Spleen (tissue), 11 donors: ENCODE data around the gene OR51S1. TPM values are rescaled to one million over a fixed set of nuclear protein-coding genes. Genes with fewer than 3 reads are reported as not detected.

Experiments
- DNase-seq: peaks from one replicate; pipeline ENCODE4 v3.0.0-alpha.2; 2020
- H3K27ac ChIP-seq, 8 donors: fragments of 200-600 bp; sonication (generic) in 7 of 8; 1 replicate in 4 of 8; 2 replicates in 4 of 8; pipeline versions ENCODE4 v1.5.0 to v1.8.0; 2016 to 2021; ENCODE audit warnings: inconsistent platforms in 4 of 8, mild to moderate bottlenecking in 4 of 8, moderate library complexity in 1 of 8
- H3K27me3 ChIP-seq, 7 donors: fragments of 200-600 bp; sonication (generic) in 6 of 7; replicated peaks in 1 of 7; 1 replicate in 4 of 7; 2 replicates in 3 of 7; pipeline versions ENCODE4 v1.5.0 to v1.8.0; 2016 to 2021; ENCODE audit warnings: inconsistent platforms in 3 of 7, mild to moderate bottlenecking in 1 of 7
- H3K36me3 ChIP-seq, 6 donors: fragments of 200-600 bp; sonication (generic) in 5 of 6; 1 replicate in 4 of 6; 2 replicates in 2 of 6; pipeline versions ENCODE4 v1.5.0 to v1.8.0; 2016 to 2021; ENCODE audit warnings: inconsistent platforms in 2 of 6
- H3K4me1 ChIP-seq, 6 donors: fragments of 200-600 bp; sonication (generic) in 5 of 6; 1 replicate in 3 of 6; 2 replicates in 3 of 6; pipeline versions ENCODE4 v1.5.0 to v1.8.0; 2016 to 2021; ENCODE audit warnings: inconsistent platforms in 3 of 6
- H3K4me3 ChIP-seq, 8 donors: fragments of 200-600 bp; sonication (generic) in 7 of 8; 1 replicate in 4 of 8; 2 replicates in 4 of 8; pipeline versions ENCODE4 v1.5.0 to v1.8.0; 2016 to 2021; ENCODE audit warnings: inconsistent platforms in 4 of 8, mild to moderate bottlenecking in 4 of 8, moderate library complexity in 2 of 8
- H3K9me3 ChIP-seq, 8 donors: fragments of 200-600 bp; sonication (generic) in 7 of 8; 1 replicate in 4 of 8; 2 replicates in 4 of 8; pipeline versions ENCODE4 v1.5.0 to v1.8.0; 2016 to 2021; ENCODE audit warnings: inconsistent platforms in 4 of 8
- POLR2A ChIP-seq, 3 donors: fragments of 450-650 bp; IDR thresholded peaks; one replicate each; pipeline ENCODE4 v1.5.1; 2017; ENCODE audit warnings: antibody characterized with exemption in 3 of 3, mild to moderate bottlenecking in 1 of 3
- POLR2AphosphoS5 ChIP-seq, 3 donors: sonication (generic); formaldehyde crosslinking; IDR thresholded peaks; one replicate each; pipeline ENCODE4 v1.5.1; 2017; ENCODE audit warnings: antibody characterized with exemption in 3 of 3
- WGBS, 5 donors: extraction: QIAGEN DNeasy Blood & Tissue Kit in 3 of 5; methylation state at CpG; one replicate each; pipeline versions ENCODE4 v1.1.5 to v1.1.7; 2013 to 2018; 5-methylcytosine and 5-hydroxymethylcytosine counted together
- intact Hi-C: fragments of 100-400 bp; cut with DNase I; formaldehyde crosslinking; loops from one replicate; pipeline ENCODE4 v1.15.0; 2023; ENCODE audit warnings: low total_unique reads
- polyA plus RNA-seq, 3 donors: library from polyadenylated mRNA; stranded (reverse); fragments of 200-250 nt; gene quantifications; one replicate each; pipeline ENCODE4 v1.2.1, GENCODE V29; 2013
- total RNA-seq, 7 donors: library from RNA; depleted of rRNA in 3 of 7; stranded (reverse); fragments of >200 nt in 3 of 7; fragmentation: NEBNext Ultra II Directional in 4 of 7; extraction: Animal tissue kit (Norgen Biotek cat#: 25700) in 4 of 7; gene quantifications; one replicate each; pipeline versions ENCODE4 v1.1.0 to v1.2.1, GENCODE V29; 2016 to 2021
- TF ChIP-seq, protein P1 (sequence below), 11 experiments: fragments of 200-600 bp in 7 of 11; fragments of 450-650 bp in 4 of 11; sonication (generic) in 4 of 11; IDR thresholded peaks in 8 of 11; conservative IDR thresholded peaks in 3 of 11; 1 replicate in 7 of 11; 2 replicates in 4 of 11; pipeline versions ENCODE4 v1.4.0 to v1.8.0; 2016 to 2021; ENCODE audit warnings: antibody characterized with exemption in 11 of 11, inconsistent platforms in 4 of 11, mild to moderate bottlenecking in 1 of 11
- donor health status: healthy with polysubstance abuse.
- donor health status: DM: no; HTN: no; CAD: no; lungs with moderate emphysema.
- donor health status: DM: no; HTN: no; CAD: no.
- donor health status: Bipolar disorder and iron deficiency.
- donor health status: healthy.
- donor health status: DM: no; HTN: no; CAD: no.
- donor health status: DM: yes; HTN: yes; CAD: no.

Gene OR51S1
- total and polyA plus RNA-seq, 10 donors, result not detected

DNA sequence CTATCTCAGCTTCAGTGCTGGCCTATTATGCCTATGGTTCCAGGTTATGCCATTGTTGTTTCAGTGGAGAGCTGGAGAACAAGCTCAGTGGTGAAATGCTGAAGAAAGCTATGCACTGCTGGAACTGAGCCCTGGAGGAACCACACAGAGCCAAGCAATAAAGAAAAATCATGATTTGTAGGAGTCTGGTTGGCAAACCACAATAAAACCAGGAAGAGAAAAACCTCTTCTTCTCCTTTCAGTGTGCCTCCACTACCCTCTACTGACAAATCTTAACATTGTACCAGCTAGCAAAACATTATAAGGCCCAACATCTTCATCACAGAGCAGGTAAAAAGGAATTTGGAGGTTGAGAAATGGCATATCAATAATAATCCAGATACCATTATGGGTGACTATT lies 22.6 kb downstream of the OR51S1 start:
- H3K4me1 ChIP-seq, result no peaks in the 10 kb centered on the region
- intact Hi-C loops, result no loop called here
- no peak for DNase-seq
- peaks cover 0 to 11% (median 0%) of the 10 kb centered on the region in 7 donors for H3K27me3 ChIP-seq
- no peaks in the 10 kb centered on the region for H3K36me3 ChIP-seq
- H3K27ac ChIP-seq, result no peak overlapping the region
- no peaks in the 10 kb centered on the region for H3K9me3 ChIP-seq
- no peak overlapping the region for H3K4me3 ChIP-seq
- TF ChIP-seq POLR2A (IDR thresholded peaks at IDR 0.05), result no peak
- TF ChIP-seq, protein P1, sequence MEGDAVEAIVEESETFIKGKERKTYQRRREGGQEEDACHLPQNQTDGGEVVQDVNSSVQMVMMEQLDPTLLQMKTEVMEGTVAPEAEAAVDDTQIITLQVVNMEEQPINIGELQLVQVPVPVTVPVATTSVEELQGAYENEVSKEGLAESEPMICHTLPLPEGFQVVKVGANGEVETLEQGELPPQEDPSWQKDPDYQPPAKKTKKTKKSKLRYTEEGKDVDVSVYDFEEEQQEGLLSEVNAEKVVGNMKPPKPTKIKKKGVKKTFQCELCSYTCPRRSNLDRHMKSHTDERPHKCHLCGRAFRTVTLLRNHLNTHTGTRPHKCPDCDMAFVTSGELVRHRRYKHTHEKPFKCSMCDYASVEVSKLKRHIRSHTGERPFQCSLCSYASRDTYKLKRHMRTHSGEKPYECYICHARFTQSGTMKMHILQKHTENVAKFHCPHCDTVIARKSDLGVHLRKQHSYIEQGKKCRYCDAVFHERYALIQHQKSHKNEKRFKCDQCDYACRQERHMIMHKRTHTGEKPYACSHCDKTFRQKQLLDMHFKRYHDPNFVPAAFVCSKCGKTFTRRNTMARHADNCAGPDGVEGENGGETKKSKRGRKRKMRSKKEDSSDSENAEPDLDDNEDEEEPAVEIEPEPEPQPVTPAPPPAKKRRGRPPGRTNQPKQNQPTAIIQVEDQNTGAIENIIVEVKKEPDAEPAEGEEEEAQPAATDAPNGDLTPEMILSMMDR (IDR thresholded peaks at IDR 0.05 in 8 of 11, conservative IDR thresholded peaks at IDR 0.05 in 3 of 11), result no peak
- TF ChIP-seq POLR2AphosphoS5 (IDR thresholded peaks at IDR 0.05), result no peak

DNA sequence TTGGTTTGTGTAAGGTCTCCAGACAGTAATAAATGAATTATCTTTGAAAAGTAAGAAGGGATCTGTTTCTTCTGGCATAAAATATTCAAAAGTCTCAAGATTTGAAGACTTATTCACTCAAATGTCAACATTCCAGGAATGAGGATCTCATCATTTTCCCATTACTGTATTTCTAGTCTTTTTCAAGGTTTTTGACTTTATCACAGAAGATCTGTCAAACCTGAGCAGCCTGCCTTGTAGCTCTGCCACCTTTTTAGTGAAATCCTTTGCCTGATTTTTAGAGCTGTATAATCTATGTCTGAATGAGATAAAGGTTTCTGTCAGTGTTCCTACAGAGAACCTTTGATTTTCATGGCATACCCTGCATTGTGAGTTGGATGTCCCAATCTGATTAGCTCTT lies 23.9 kb downstream of the OR51S1 start:
- peaks cover 0 to 11% (median 0%) of the 10 kb centered on the region in 7 donors for H3K27me3 ChIP-seq
- intact Hi-C loops, result no loop called here
- DNase-seq, result no peak

GRCh38 chr11:4821021-4821420 lies 28.0 kb downstream of the OR51S1 start, which contains the start of gene OR51F2:
TSS of gene OR51F2 (plus strand) at chr11:4821321. CDS start at chr11:4821422, 101 bp downstream.
- Histone ChIP-seq H3K4me1 (no peaks in the 10 kb centered on the region), H3K9me3 (no peaks in the 10 kb centered on the region), H3K36me3 (no peaks in the 10 kb centered on the region), H3K4me3 (no peak within 1 kb of the TSS), H3K27me3 (peaks cover 0 to 6% (median 0%) of the 10 kb centered on the region in 7 donors), H3K27ac (no peak within 1 kb of the TSS)
- TF ChIP-seq, protein P1 (IDR thresholded peaks at IDR 0.05 in 8 of 11, conservative IDR thresholded peaks at IDR 0.05 in 3 of 11), result no peak
- TF ChIP-seq POLR2A (IDR thresholded peaks at IDR 0.05), result no peak
- TF ChIP-seq POLR2AphosphoS5 (IDR thresholded peaks at IDR 0.05), result no peak
- no peak for DNase-seq
- intact Hi-C loops, result no loop called here
- 80 to 95% (median 91%) methylated on average over 1 of the region's 1 CpG for WGBS, 5 donors

More for the DNA sequence above, 23.9 kb downstream of the OR51S1 start:
- Histone ChIP-seq H3K4me1 (no peaks in the 10 kb centered on the region), H3K9me3 (no peaks in the 10 kb centered on the region), H3K4me3 (no peak overlapping the region), H3K36me3 (no peaks in the 10 kb centered on the region), H3K27ac (no peak overlapping the region)
- no peak for TF ChIP-seq POLR2AphosphoS5 (IDR thresholded peaks at IDR 0.05)

- H3K36me3 ChIP-seq, result no peaks in the 10 kb centered on the region
- TF ChIP-seq POLR2AphosphoS5 (IDR thresholded peaks at IDR 0.05), result no peak
- TF ChIP-seq POLR2A (IDR thresholded peaks at IDR 0.05), result no peak
- TF ChIP-seq, protein P1 (IDR thresholded peaks at IDR 0.05 in 8 of 11, conservative IDR thresholded peaks at IDR 0.05 in 3 of 11), result no peak
- H3K27me3 ChIP-seq, result no peaks in the 10 kb centered on the region
- WGBS, 5 donors, result 85 to 95% (median 89%) methylated on average over 2 of the region's 2 CpGs
- intact Hi-C loops, result no loop called here
- no peaks in the 10 kb centered on the region for H3K4me1 ChIP-seq
- no peak for DNase-seq
- H3K9me3 ChIP-seq, result no peaks in the 10 kb centered on the region
- H3K27ac ChIP-seq, result no peak overlapping the region
- H3K4me3 ChIP-seq, result no peak overlapping the region
Observed at GRCh38 chr11:4809246-4809645, 39.8 kb downstream of the OR51S1 start.

- WGBS, 5 donors, result 50 to 91% (median 90%) methylated on average over 1 of the region's 1 CpG
- intact Hi-C loops, result no loop called here
Observed at GRCh38 chr11:4808476-4808875, 40.5 kb downstream of the OR51S1 start.

More at GRCh38 chr11:4808476-4808875, 40.5 kb downstream of the OR51S1 start:
- no peak for DNase-seq
- no peak overlapping the region for H3K4me3 ChIP-seq
- H3K36me3 ChIP-seq, result no peaks in the 10 kb centered on the region
- H3K27me3 ChIP-seq, result no peaks in the 10 kb centered on the region
- H3K4me1 ChIP-seq, result no peaks in the 10 kb centered on the region
- no peak overlapping the region for H3K27ac ChIP-seq
- H3K9me3 ChIP-seq, result no peaks in the 10 kb centered on the region
- TF ChIP-seq POLR2AphosphoS5 (IDR thresholded peaks at IDR 0.05) (no peak), POLR2A (IDR thresholded peaks at IDR 0.05) (no peak)
- TF ChIP-seq, protein P1 (IDR thresholded peaks at IDR 0.05 in 8 of 11, conservative IDR thresholded peaks at IDR 0.05 in 3 of 11), result no peak
